B cell (primary cell): Measurements from ENCODE around the gene PTPN1. TPM values are rescaled to one million over a fixed set of nuclear protein-coding genes. Genes with fewer than 3 reads are reported as not detected.
"Not testable (repeated sequence)": the region's sequence is repeated elsewhere in the genome, so short reads cannot be mapped to it uniquely, and the experiment has no call there.

Source experiments
- ATAC-seq: fragments of 200-7000 bp; cut with Tn5 transposase; one replicate; pipeline ENCODE4 v1.10.0; 2021; ENCODE audit warnings: low read depth, mild to moderate bottlenecking, moderate number of reproducible peaks, moderate library complexity
- CTCF ChIA-PET: fragments of 350-600 bp; sonication (Branson Sonifier 250); formaldehyde crosslinking; loops from one replicate; lab custom pipeline; 2021; ENCODE audit warnings: antibody characterized with exemption, inconsistent platforms; lab: Charles Lee
- POLR2A ChIA-PET: fragments of 350-600 bp; sonication (Branson Sonifier 250); formaldehyde crosslinking; loops from one replicate; lab custom pipeline; 2021; ENCODE audit warnings: antibody characterized with exemption; lab: Charles Lee
- DNase-seq: peaks from one replicate; pipeline ENCODE4 v3.0.0; 2013
- H2AFZ ChIP-seq: 2 replicates; pipeline ENCODE4 v1.6.1; 2012; ENCODE audit warnings: mild to moderate bottlenecking, low read depth, low read length; ENCODE audit not compliant: insufficient read depth, poor library complexity, severe bottlenecking
- H3K27ac ChIP-seq, 2 donors: 1 replicate in 1 of 2; 2 replicates in 1 of 2; pipeline ENCODE4 v1.5.1; 2012 to 2013; ENCODE audit warnings: low read length in 2 of 2, mild to moderate bottlenecking in 2 of 2, moderate library complexity in 1 of 2
- H3K27me3 ChIP-seq, 4 experiments: fragments of 200-600 bp in 1 of 4; sonication (generic) in 1 of 4; replicated peaks in 1 of 4; 1 replicate in 2 of 4; 2 replicates in 2 of 4; pipeline versions ENCODE4 v1.6.1 to v1.7.0; 2013 to 2016; ENCODE audit warnings: low read length in 3 of 4, mild to moderate bottlenecking in 2 of 4, mixed read lengths in 1 of 4, moderate library complexity in 1 of 4; ENCODE audit not compliant: insufficient read depth in 4 of 4, control insufficient read depth in 3 of 4; ENCODE audit errors: control extremely low read depth in 1 of 4
- H3K36me3 ChIP-seq, 2 experiments: replicated peaks in 1 of 2; 1 replicate in 1 of 2; 2 replicates in 1 of 2; pipeline versions ENCODE4 v1.6.1 to v1.7.1; 2013; ENCODE audit warnings: low read length in 1 of 2; ENCODE audit not compliant: insufficient read depth in 2 of 2, control insufficient read depth in 1 of 2; ENCODE audit errors: control extremely low read depth in 1 of 2, extremely low read depth in 1 of 2
- H3K4me1 ChIP-seq, 2 donors: fragments of 200-600 bp in 1 of 2; sonication (generic) in 1 of 2; 1 replicate in 1 of 2; 2 replicates in 1 of 2; pipeline versions ENCODE4 v1.5.1 to v1.6.1; 2013 to 2017; ENCODE audit warnings: low read length in 2 of 2; ENCODE audit not compliant: control insufficient read depth in 2 of 2, insufficient read depth in 2 of 2
- H3K4me2 ChIP-seq: replicated peaks from 2 replicates; pipeline ENCODE3; 2012; ENCODE audit warnings: mild to moderate bottlenecking, low read depth, low read length; ENCODE audit not compliant: poor library complexity, severe bottlenecking
- H3K4me3 ChIP-seq, 5 experiments: fragments of 200-600 bp in 1 of 5; sonication (generic) in 1 of 5; 1 replicate in 3 of 5; 2 replicates in 2 of 5; pipeline versions ENCODE4 v1.5.1 to v1.7.0; 2011 to 2016; ENCODE audit warnings: low read length in 4 of 5, mild to moderate bottlenecking in 4 of 5, low read depth in 2 of 5, control low read depth in 1 of 5, moderate library complexity in 1 of 5; ENCODE audit not compliant: insufficient read depth in 1 of 5; ENCODE audit errors: control extremely low read depth in 1 of 5, extremely low read depth in 1 of 5
- H3K79me2 ChIP-seq: fragments of 200-600 bp; sonication (generic); one replicate; pipeline ENCODE4 v1.6.0; 2016; ENCODE audit warnings: low read length; ENCODE audit not compliant: control insufficient read depth, insufficient read depth
- H3K9ac ChIP-seq: fragments of 200-600 bp; sonication (generic); 2 replicates; pipeline ENCODE4 v1.6.1; 2017; ENCODE audit warnings: mild to moderate bottlenecking, low read length, moderate library complexity
- H3K9me3 ChIP-seq, 3 donors: one replicate each; pipeline versions ENCODE4 v1.6.1 to v1.7.1; 2013; ENCODE audit warnings: low read length in 2 of 3; ENCODE audit not compliant: control insufficient read depth in 2 of 3, insufficient read depth in 1 of 3; ENCODE audit errors: control extremely low read depth in 1 of 3
- H4K20me1 ChIP-seq: 2 replicates; pipeline ENCODE4 v1.6.0; 2012; ENCODE audit warnings: mild to moderate bottlenecking, low read length; ENCODE audit not compliant: insufficient read depth, control insufficient read depth, poor library complexity, severe bottlenecking
- H3K27ac Mint-ChIP-seq: one replicate; pipeline ENCODE4 v1.8.0; 2021; ENCODE audit warnings: mixed read lengths
- H3K27me3 Mint-ChIP-seq: one replicate; pipeline ENCODE4 v1.8.0; 2021; ENCODE audit warnings: mixed read lengths
- H3K4me1 Mint-ChIP-seq: one replicate; pipeline ENCODE4 v1.8.0; 2021; ENCODE audit warnings: mixed read lengths
- H3K4me3 Mint-ChIP-seq: one replicate; pipeline ENCODE4 v1.8.0; 2021; ENCODE audit warnings: mixed read lengths
- H3K9me3 Mint-ChIP-seq: one replicate; pipeline ENCODE4 v1.8.0; 2022; ENCODE audit warnings: mixed read lengths; ENCODE audit not compliant: insufficient read depth
- CTCF ChIP-seq: fragments of 200-600 bp; IDR thresholded peaks from one replicate; pipeline ENCODE4 v1.8.0; 2022; ENCODE audit warnings: antibody characterized with exemption, mild to moderate bottlenecking
- EZH2 ChIP-seq: IDR thresholded peaks from 2 replicates; pipeline ENCODE4 v1.6.1; 2012; ENCODE audit warnings: borderline replicate concordance, low read depth, mild to moderate bottlenecking, moderate library complexity, low read length; ENCODE audit not compliant: insufficient read depth, poor library complexity, severe bottlenecking
- WGBS: methylation state at CpG from one replicate; pipeline ENCODE4 v1.1.5; 2013; ENCODE audit warnings: missing lambda C conversion rate; ENCODE audit not compliant: insufficient coverage; 5-methylcytosine and 5-hydroxymethylcytosine counted together
- intact Hi-C: fragments of 100-400 bp; cut with micrococcal nuclease; formaldehyde crosslinking; loops from one replicate; pipeline ENCODE4 v1.10.0; 2022
- polyA plus RNA-seq: library from polyadenylated mRNA; depleted of rRNA; stranded (reverse); fragments of >200 nt; gene quantifications from 2 replicates; pipeline ENCODE4 v1.2.3, GENCODE V29; 2012
- total RNA-seq, 2 donors: library from RNA; stranded (reverse); fragments of 120-200 nt in 1 of 2; gene quantifications; 1 replicate in 1 of 2; 2 replicates in 1 of 2; pipeline versions ENCODE4 v1.2.3 to v1.2.4, GENCODE V29; 2013 to 2022

Gene PTPN1
- total and polyA plus RNA-seq, 2 donors (not counting 1 experiment from before 2014, with no cell fraction given) = 77.4 to 134 TPM

DNA sequence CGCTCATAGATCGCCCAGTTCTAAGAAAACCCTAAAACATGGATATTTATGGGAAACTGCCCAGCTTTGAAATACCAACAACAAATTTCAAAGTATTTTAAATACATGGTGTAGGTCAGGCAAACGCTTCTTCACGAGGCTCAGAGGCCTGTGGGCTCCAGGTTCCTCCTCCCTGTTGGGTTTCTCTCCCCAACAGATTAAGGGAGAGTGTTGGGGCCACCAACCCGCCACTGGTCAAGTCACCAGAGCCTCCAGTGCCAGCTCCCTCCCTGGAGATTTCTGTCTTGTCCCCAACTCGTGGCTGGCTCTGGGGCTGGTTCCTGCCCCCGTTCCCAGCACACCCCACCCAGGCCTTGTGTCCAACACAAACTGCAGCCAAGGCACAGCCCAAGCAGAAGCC lies 87.9 kb downstream of the PTPN1 start:
- H3K9me3 ChIP-seq = peaks cover 0 to 11% (median 0%) of the 10 kb centered on the region in 3 donors
- TF ChIP-seq EZH2 (no peak), CTCF (no peak)
- no peaks in the 10 kb centered on the region for H4K20me1 ChIP-seq
- peaks cover 12 to 26% of the 10 kb centered on the region in 2 donors for H3K4me1 ChIP-seq
- H3K4me1 Mint-ChIP-seq = peaks cover 28% of the 10 kb centered on the region
- POLR2A ChIA-PET = no interaction called here
- H3K4me2 ChIP-seq = no peak overlapping the region
- H3K4me3 ChIP-seq = no peak overlapping the region
- no peaks in the 10 kb centered on the region for H3K79me2 ChIP-seq
- no peak for ATAC-seq
- peaks cover 7% of the 10 kb centered on the region for H3K27me3 Mint-ChIP-seq
- H3K9ac ChIP-seq = no peak overlapping the region
- no peak overlapping the region for H3K4me3 Mint-ChIP-seq
- no peaks in the 10 kb centered on the region for H3K36me3 ChIP-seq
- H2AFZ ChIP-seq = no peak overlapping the region
- no peak overlapping the region for H3K27ac ChIP-seq
- CTCF ChIA-PET = interaction anchor here (1.2 to 3.5 kb wide), 2 partner anchors 9 to 133 kb away, joined by 5 to 18 read pairs; no protein-coding TSS in a partner anchor
- no peaks in the 10 kb centered on the region for H3K9me3 Mint-ChIP-seq
- H3K27ac Mint-ChIP-seq = no peak overlapping the region
- no peak for DNase-seq
- peaks cover 0 to 17% (median 0%) of the 10 kb centered on the region in 4 experiments for H3K27me3 ChIP-seq
- 76% methylated on average over 4 of the region's 7 CpGs for WGBS
- intact Hi-C loops = no loop called here

DNA sequence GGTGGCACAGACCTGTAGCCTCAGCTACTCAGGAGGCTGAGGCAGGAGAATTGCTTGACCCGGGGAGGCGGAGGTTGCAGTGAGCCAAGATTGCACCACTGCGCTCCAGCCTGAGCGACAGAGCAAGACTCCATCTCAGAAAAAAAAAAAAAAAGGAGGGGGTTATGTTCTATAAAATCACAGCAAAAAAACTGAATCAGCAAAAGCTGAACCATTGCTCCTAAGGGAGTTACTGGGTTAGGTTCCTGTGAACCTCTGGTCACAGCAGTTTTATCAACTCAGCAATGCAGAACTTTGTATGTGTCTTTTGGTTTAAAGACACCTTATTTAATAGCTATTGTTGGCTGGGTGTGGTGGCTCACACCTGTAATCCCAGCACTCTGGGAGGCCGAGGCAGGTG lies 88.6 kb downstream of the PTPN1 start:
- H2AFZ ChIP-seq, H4K20me1 ChIP-seq, H3K79me2 ChIP-seq, H3K27me3 Mint-ChIP-seq, H3K4me3 ChIP-seq, H3K27ac Mint-ChIP-seq, H3K4me2 ChIP-seq, H3K9me3 Mint-ChIP-seq, intact Hi-C loops, H3K27ac ChIP-seq, H3K36me3 ChIP-seq, DNase-seq, H3K9ac ChIP-seq, ATAC-seq, H3K4me3 Mint-ChIP-seq: not testable (repeated sequence)
- Histone ChIP-seq H3K27me3 (peaks cover 0 to 22% (median 2%) of the 10 kb centered on the region in 4 experiments), H3K9me3 (peaks cover 0 to 11% (median 0%) of the 10 kb centered on the region in 3 donors), H3K4me1 (peaks cover 12 to 26% of the 10 kb centered on the region in 2 donors)
- 100% methylated on average over 4 of the region's 5 CpGs for WGBS
- ChIA-PET POLR2A (interaction anchor here (0.6 kb wide), 1 partner anchor 387 kb away, joined by 9 read pairs; no protein-coding TSS in a partner anchor), CTCF (interaction anchor here (0.6 to 3.5 kb wide), 3 partner anchors 10 to 151 kb away, joined by 3 to 18 read pairs (median 3); no protein-coding TSS in a partner anchor)
- peaks cover 28% of the 10 kb centered on the region for H3K4me1 Mint-ChIP-seq
